ENCODE measurements around the gene FKBP2. TPM values are rescaled to one million over a fixed set of nuclear protein-coding genes. Genes with fewer than 3 reads are reported as not detected.

The FKBP2 gene
- total and polyA plus RNA-seq, 2 of the 13 experiments (the other 11 are each of a cell fraction or from before 2014, with no cell fraction given): 30.1 to 53.3 TPM

- ATAC-seq (no peak), DNase-seq (ENCODE audit: low spot score) (no peak), FAIRE-seq (no peak)
- Histone ChIP-seq H4K20me1 (ENCODE audit: insufficient read depth, low read length) (no peaks in the 10 kb centered on the region), H3K27ac (ENCODE audit: extremely low read length, insufficient read depth, low read length) (peak overlapping the region; percentile 75), H3K36me3 (replicated peaks in 1 of 2; ENCODE audit: control insufficient read depth in 1 of 2, insufficient read depth in 2 of 2, low read length in 2 of 2) (no peaks in the 10 kb centered on the region), H3K9ac (ENCODE audit: insufficient read depth, low read depth, low read length) (peak overlapping the region; percentile 51), H3K79me2 (ENCODE audit: insufficient read depth, low read length) (no peaks in the 10 kb centered on the region), H3K4me3 (replicated peaks in 1 of 3; ENCODE audit: insufficient read depth in 1 of 3, low read depth in 2 of 3, low read length in 3 of 3) (peak overlapping the region; percentile 94 to 96 (median 95)), H3K4me2 (ENCODE audit: low read depth, low read length) (peak overlapping the region; percentile 88), H3K4me1 (ENCODE audit: insufficient read depth, low read length) (peaks cover 58% of the 10 kb centered on the region), H3K9me3 (ENCODE audit: low read length) (no peaks in the 10 kb centered on the region), H3K27me3 (ENCODE audit: control insufficient read depth in 1 of 2, insufficient read depth in 2 of 2, low read length in 2 of 2) (no peaks in the 10 kb centered on the region), H2AFZ (ENCODE audit: low read length) (no peak overlapping the region)
- intact Hi-C loops (cut with micrococcal nuclease; ENCODE audit: unreplicated experiment) (no loop called here), in situ Hi-C loops (cut with HindIII; ENCODE audit: extremely low pct_ligation_motif_present, low pct_unique_long_range_greater_than_20kb) (no loop called here)
- WGBS (ENCODE audit: low lambda C conversion rate): 45% methylated on average over 8 of the region's 13 CpGs
- no TSS peak for BruUV-seq (replicated peaks)
- CTCF ChIA-PET (ENCODE audit: low intra/inter-chr PET ratio, low total read pairs): no interaction called here
- POLR2A ChIA-PET: interaction anchor here (1.3 to 2.6 kb wide), 2 partner anchors 11 kb away, joined by 6 to 8 read pairs; partner anchors contain the start of gene FKBP2
- TF ChIP-seq CENPX (CRISPR knock-in tag; IDR thresholded peaks at IDR 0.05) (no peak), AFF4 (CRISPR knock-in tag; IDR thresholded peaks at IDR 0.05) (no peak), PCBP1 (IDR thresholded peaks at IDR 0.05; ENCODE audit: borderline replicate concordance, low read depth, low read length) (no peak), ZNF639 (CRISPR knock-in tag; conservative IDR thresholded peaks at IDR 0.05) (no peak), HNRNPLL (IDR thresholded peaks at IDR 0.05; ENCODE audit: low read depth, low read length, poor library complexity, severe bottlenecking) (no peak), ZBTB10 (CRISPR knock-in tag; IDR thresholded peaks at IDR 0.05; ENCODE audit: borderline replicate concordance) (0 out of 2 replicates have a peak, but pooled peaks have one; percentile 3), ZNF10 (CRISPR knock-in tag; IDR thresholded peaks at IDR 0.05; ENCODE audit: borderline replicate concordance, low read depth) (no peak), ZC3H13 (CRISPR knock-in tag; IDR thresholded peaks at IDR 0.05) (0 out of 2 replicates have a peak, but pooled peaks have one; percentile 1), ZBTB37 (CRISPR knock-in tag; IDR thresholded peaks at IDR 0.05) (no peak), POLR2A (IDR thresholded peaks at IDR 0.05; ENCODE audit: insufficient read depth in 1 of 2, low read depth in 2 of 2, low read length in 2 of 2) (no peak), ZNF256 (CRISPR knock-in tag; conservative IDR thresholded peaks at IDR 0.05) (no peak), ZNF615 (CRISPR knock-in tag; IDR thresholded peaks at IDR 0.05; ENCODE audit: borderline replicate concordance) (0 out of 2 replicates have a peak, but pooled peaks have one; percentile 63), POGK (CRISPR knock-in tag; conservative IDR thresholded peaks at IDR 0.05) (no peak)
Measured at GRCh38 chr11:64229744-64230170, 11.1 kb upstream of the FKBP2 start.

Data from HepG2 (cell line).